ENCODE data around the gene WWTR1.

The WWTR1 gene

DNA sequence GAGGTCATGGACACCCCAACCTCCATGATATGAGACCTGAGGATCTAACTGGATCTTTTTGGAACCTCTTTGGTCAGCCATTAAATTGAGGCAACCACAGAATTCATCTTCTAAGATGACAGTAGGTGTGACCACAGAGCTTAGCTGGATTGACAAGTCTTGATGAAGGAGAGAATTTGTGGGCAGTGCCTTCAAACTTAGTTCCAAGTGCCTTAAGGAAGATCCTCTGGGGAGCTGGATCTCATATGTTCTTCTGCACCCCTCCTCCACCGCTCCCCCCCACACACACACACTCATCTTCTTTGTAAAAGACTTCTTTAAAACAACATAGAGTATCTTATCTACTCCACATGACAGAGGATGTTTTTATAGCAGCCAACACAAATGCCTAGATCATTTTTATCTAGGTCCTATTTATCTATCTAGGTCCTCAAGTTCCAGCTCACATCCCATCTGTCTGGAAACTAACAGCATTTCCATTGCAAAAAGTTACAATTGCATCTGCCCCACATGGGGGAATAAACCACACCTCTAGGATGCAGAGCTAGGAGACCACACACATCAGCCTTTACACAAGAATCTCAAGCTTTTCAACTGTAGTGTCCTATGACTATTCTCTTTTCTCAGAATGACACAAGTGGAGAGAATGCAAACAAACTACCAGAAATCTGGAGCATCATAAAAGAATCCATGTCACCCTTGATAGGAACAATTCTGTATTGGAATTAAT, 37.4 kb downstream of the WWTR1 start:
- Histone ChIP-seq H3K36me3 (ENCODE audit: control insufficient read depth, insufficient read depth, low read length, severe bottlenecking) (no peaks in the 10 kb centered on the region), H3K4me1 (ENCODE audit: control insufficient read depth, insufficient read depth, low read length) (peaks cover 28% of the 10 kb centered on the region), H3K9me3 (ENCODE audit: control insufficient read depth, low read length) (no peaks in the 10 kb centered on the region), H3K4me3 (ENCODE audit: low read length) (no peak overlapping the region), H3K27me3 (replicated peaks; ENCODE audit: control insufficient read depth, insufficient read depth, low read length) (no peaks in the 10 kb centered on the region), H3K9ac (ENCODE audit: low read length) (no peak overlapping the region)
- peak; percentile 44 for DNase-seq (ENCODE audit: low read depth)

DNA sequence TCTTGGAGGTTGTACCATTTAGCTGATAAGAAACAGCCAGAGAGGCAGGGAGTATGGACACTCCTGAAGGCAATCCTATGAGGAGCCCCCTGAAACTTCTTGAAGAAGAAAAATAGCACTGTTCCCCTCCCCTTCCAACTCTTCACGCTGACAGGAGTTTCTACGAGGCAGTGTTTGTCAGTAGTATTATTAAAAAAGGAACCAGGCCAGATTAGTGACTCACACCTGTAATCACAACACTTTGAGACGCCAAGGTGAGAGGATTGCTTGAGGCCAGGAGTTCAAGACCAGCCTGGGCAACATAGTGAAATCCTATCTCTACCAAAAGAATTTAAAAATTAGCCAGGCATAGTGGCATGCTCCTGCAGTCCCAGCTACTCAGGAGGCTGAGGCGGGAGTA, 38.7 kb downstream of the WWTR1 start:
- H3K9ac ChIP-seq (ENCODE audit: low read length) = no peak overlapping the region
- H3K27me3 ChIP-seq (replicated peaks; ENCODE audit: control insufficient read depth, insufficient read depth, low read length) = no peaks in the 10 kb centered on the region
- H3K4me1 ChIP-seq (ENCODE audit: control insufficient read depth, insufficient read depth, low read length) = peaks cover 25% of the 10 kb centered on the region
- no peaks in the 10 kb centered on the region for H3K36me3 ChIP-seq (ENCODE audit: control insufficient read depth, insufficient read depth, low read length, severe bottlenecking)
- H3K4me3 ChIP-seq (ENCODE audit: low read length) = no peak overlapping the region
- no peaks in the 10 kb centered on the region for H3K9me3 ChIP-seq (ENCODE audit: control insufficient read depth, low read length)
- DNase-seq (ENCODE audit: low read depth) = no peak

DNA sequence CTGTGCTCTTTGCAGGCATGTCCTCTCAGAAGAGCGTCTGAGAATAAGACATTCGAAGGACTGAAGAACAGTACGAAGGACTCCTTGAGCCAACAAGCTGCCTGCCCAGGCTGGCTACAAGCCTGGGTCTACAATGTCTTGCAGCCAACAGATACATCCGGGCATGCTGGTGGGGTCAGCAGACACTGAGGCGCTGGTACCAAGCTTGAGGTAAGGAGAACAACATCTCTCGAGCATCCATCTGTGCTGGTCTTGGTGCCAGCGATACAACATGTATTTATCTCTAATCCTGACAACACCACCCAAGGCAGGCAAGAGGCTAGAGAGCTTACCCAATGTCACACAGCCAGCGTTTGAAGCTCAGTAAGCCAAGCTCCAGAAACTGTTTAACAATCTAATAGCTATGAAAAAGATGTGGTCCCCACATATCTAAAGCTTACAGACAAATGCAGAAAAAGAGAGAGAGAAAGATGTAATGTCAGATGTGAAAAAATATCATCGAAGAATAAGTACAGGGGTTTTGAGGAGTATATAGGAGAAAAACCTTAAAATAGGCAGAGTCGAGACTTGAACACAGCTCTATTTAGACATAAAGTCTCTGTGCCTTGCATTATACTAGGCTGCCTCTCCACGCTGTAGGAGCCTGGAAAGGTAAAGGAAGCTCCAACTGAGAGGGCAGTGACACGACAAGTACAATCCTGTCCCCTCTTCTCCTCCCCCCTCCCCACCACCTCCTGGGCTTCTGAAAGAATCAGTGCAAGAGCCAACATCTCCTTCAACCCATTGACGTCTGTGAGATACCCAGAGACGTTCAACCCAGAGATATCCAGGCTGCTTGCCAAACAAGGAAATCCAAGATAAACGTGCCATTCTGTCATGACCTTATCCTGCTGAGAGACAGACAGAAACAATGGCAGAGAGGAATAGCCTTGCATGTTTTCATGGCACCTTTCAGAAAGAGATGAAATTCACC, 39.4 kb downstream of the WWTR1 start:
- no peak for DNase-seq (ENCODE audit: low read depth)

GRCh38 chr3:149615731-149616221, 42.0 kb downstream of the WWTR1 start:
- Histone ChIP-seq H3K36me3 (ENCODE audit: control insufficient read depth, insufficient read depth, low read length, severe bottlenecking) (no peaks in the 10 kb centered on the region), H3K27me3 (replicated peaks; ENCODE audit: control insufficient read depth, insufficient read depth, low read length) (no peaks in the 10 kb centered on the region), H3K9me3 (ENCODE audit: control insufficient read depth, low read length) (no peaks in the 10 kb centered on the region), H3K4me3 (ENCODE audit: low read length) (no peak overlapping the region), H3K4me1 (ENCODE audit: control insufficient read depth, insufficient read depth, low read length) (peaks cover 21% of the 10 kb centered on the region), H3K9ac (ENCODE audit: low read length) (no peak overlapping the region)
- DNase-seq (ENCODE audit: low read depth) = no peak

More for the DNA sequence above, 39.4 kb downstream of the WWTR1 start:
- no peaks in the 10 kb centered on the region for H3K36me3 ChIP-seq (ENCODE audit: control insufficient read depth, insufficient read depth, low read length, severe bottlenecking)
- no peaks in the 10 kb centered on the region for H3K27me3 ChIP-seq (replicated peaks; ENCODE audit: control insufficient read depth, insufficient read depth, low read length)
- no peaks in the 10 kb centered on the region for H3K9me3 ChIP-seq (ENCODE audit: control insufficient read depth, low read length)
- H3K4me1 ChIP-seq (ENCODE audit: control insufficient read depth, insufficient read depth, low read length) = peaks cover 25% of the 10 kb centered on the region
- H3K9ac ChIP-seq (ENCODE audit: low read length) = no peak overlapping the region
- H3K4me3 ChIP-seq (ENCODE audit: low read length) = no peak overlapping the region

DNA sequence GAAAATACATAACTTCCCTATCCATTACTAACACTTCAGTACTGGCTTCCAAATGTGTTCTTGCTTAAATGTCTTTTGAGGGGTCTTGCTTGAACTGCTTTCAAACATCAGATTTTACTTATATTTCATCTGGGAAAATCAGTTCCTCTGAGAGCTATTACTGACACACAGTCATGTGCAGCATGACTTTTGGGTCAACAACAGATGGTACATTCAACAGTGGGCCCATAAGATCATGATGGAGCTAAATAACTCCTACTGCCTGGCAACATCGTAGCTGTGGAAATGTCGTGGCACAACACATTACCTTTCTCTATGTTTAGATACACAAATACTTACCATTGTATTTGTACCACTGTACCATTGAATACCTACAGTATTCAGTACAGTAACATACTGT, 43.8 kb downstream of the WWTR1 start:
- Histone ChIP-seq H3K9me3 (ENCODE audit: control insufficient read depth, low read length) (no peaks in the 10 kb centered on the region), H3K36me3 (ENCODE audit: control insufficient read depth, insufficient read depth, low read length, severe bottlenecking) (no peaks in the 10 kb centered on the region)

GRCh38 chr3:149612456-149612855, 45.4 kb downstream of the WWTR1 start:
- no peaks in the 10 kb centered on the region for H3K9me3 ChIP-seq (ENCODE audit: control insufficient read depth, low read length)
- DNase-seq (ENCODE audit: low read depth) = no peak
- no peaks in the 10 kb centered on the region for H3K27me3 ChIP-seq (replicated peaks; ENCODE audit: control insufficient read depth, insufficient read depth, low read length)
- peaks cover 21% of the 10 kb centered on the region for H3K4me1 ChIP-seq (ENCODE audit: control insufficient read depth, insufficient read depth, low read length)
- H3K36me3 ChIP-seq (ENCODE audit: control insufficient read depth, insufficient read depth, low read length, severe bottlenecking) = no peaks in the 10 kb centered on the region
- H3K4me3 ChIP-seq (ENCODE audit: low read length) = no peak overlapping the region
- H3K9ac ChIP-seq (ENCODE audit: low read length) = no peak overlapping the region

More for the DNA sequence above, 43.8 kb downstream of the WWTR1 start:
- no peak for DNase-seq (ENCODE audit: low read depth)
- H3K27me3 ChIP-seq (replicated peaks; ENCODE audit: control insufficient read depth, insufficient read depth, low read length) = no peaks in the 10 kb centered on the region
- H3K9ac ChIP-seq (ENCODE audit: low read length) = no peak overlapping the region
- H3K4me3 ChIP-seq (ENCODE audit: low read length) = no peak overlapping the region
- H3K4me1 ChIP-seq (ENCODE audit: control insufficient read depth, insufficient read depth, low read length) = peaks cover 26% of the 10 kb centered on the region

DNA sequence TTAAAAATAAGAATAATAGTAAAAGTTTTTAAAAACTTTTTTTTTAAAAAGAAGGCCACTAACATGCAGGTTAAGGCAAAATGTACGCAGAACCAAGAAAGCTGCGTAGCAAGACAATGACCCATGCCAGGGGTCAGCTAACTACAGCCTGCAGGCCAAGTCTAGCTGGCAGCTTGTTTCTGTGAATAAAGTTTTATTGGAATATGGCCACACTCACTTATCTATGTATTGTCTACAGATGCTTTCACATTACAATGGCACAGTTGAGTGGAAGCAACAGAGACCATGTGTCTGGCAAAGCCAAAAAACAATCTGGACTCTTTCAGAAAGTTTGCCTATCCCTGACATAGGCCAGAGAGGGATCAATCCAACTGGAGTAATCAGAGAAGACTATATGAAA, 46.7 kb downstream of the WWTR1 start:
- H3K9me3 ChIP-seq (ENCODE audit: control insufficient read depth, low read length) = no peaks in the 10 kb centered on the region
- H3K27me3 ChIP-seq (replicated peaks; ENCODE audit: control insufficient read depth, insufficient read depth, low read length) = no peaks in the 10 kb centered on the region
- H3K4me1 ChIP-seq (ENCODE audit: control insufficient read depth, insufficient read depth, low read length) = peaks cover 21% of the 10 kb centered on the region
- no peak overlapping the region for H3K9ac ChIP-seq (ENCODE audit: low read length)
- no peaks in the 10 kb centered on the region for H3K36me3 ChIP-seq (ENCODE audit: control insufficient read depth, insufficient read depth, low read length, severe bottlenecking)
- no peak for DNase-seq (ENCODE audit: low read depth)
- no peak overlapping the region for H3K4me3 ChIP-seq (ENCODE audit: low read length)

DNA sequence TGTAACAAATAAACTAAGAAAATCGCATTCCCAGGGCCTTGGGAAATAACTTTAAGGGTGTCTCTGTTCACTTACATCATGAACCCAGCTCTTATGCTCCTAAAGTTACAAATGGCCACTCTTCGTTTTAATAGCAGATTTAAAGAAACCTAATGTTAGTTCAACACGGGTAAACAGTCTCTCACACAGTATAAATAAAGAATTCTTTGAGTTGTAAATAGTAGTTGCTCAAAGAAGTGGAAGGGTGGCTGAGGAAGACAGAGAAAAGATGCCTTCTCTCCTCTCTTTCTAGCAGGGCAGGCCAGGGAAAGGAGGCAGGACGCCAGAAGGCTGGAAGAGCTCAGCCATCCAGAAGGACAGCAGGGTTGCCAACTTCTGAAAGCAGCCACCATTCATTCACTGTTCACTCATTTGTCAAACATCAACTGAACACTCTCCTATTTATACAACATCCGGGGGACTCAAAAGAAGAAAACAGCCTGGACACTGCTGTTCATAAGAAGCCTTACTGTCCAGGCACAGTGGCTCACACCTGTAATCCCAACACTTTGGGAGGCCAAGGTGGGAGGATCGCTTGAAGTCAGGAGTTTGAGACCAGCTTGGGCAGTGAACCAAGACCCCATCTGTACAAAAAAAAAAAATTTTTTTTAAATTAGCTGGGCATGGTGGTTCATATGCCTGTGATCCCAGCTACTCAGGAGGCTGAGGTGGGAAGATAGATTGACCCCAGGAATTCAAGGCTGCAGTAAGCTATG, 47.3 kb downstream of the WWTR1 start:
- Histone ChIP-seq H3K27me3 (replicated peaks; ENCODE audit: control insufficient read depth, insufficient read depth, low read length) (no peaks in the 10 kb centered on the region), H3K4me1 (ENCODE audit: control insufficient read depth, insufficient read depth, low read length) (peaks cover 24% of the 10 kb centered on the region), H3K36me3 (ENCODE audit: control insufficient read depth, insufficient read depth, low read length, severe bottlenecking) (no peaks in the 10 kb centered on the region), H3K9me3 (ENCODE audit: control insufficient read depth, low read length) (no peaks in the 10 kb centered on the region), H3K9ac (ENCODE audit: low read length) (no peak overlapping the region), H3K4me3 (ENCODE audit: low read length) (no peak overlapping the region)
- no peak for DNase-seq (ENCODE audit: low read depth)

- H3K36me3 ChIP-seq (ENCODE audit: control insufficient read depth, insufficient read depth, low read length, severe bottlenecking) = no peaks in the 10 kb centered on the region
- H3K27me3 ChIP-seq (replicated peaks; ENCODE audit: control insufficient read depth, insufficient read depth, low read length) = no peaks in the 10 kb centered on the region
- peaks cover 32% of the 10 kb centered on the region for H3K4me1 ChIP-seq (ENCODE audit: control insufficient read depth, insufficient read depth, low read length)
- no peak overlapping the region for H3K9ac ChIP-seq (ENCODE audit: low read length)
- H3K9me3 ChIP-seq (ENCODE audit: control insufficient read depth, low read length) = no peaks in the 10 kb centered on the region
- peak; percentile 8 for DNase-seq (ENCODE audit: low read depth)
- no peak overlapping the region for H3K4me3 ChIP-seq (ENCODE audit: low read length)
Measured at GRCh38 chr3:149609595-149609994, 48.2 kb downstream of the WWTR1 start.

DNA sequence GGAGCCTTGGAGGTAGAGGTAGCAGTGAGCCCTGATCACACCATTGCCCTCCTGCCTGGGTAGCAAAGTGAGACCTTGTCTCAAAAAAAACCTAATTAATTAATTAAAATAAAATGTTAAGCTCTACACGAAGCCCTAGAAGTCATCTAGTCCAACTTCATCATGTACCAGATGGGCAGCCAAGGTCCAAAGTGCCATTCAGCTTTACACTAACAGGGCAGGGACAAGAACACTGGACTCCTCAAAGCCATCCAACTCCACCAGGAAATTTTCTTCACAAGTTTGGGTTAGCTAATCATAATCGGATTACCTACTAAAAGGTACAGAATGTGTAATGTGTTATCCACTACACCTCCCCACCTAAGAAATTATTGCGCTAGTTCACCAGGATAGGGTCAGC, 48.8 kb downstream of the WWTR1 start:
- no peak overlapping the region for H3K9ac ChIP-seq (ENCODE audit: low read length)
- H3K36me3 ChIP-seq (ENCODE audit: control insufficient read depth, insufficient read depth, low read length, severe bottlenecking) = no peaks in the 10 kb centered on the region
- no peak for DNase-seq (ENCODE audit: low read depth)

GRCh38 chr3:149605902-149606301, 51.9 kb downstream of the WWTR1 start:
- no peaks in the 10 kb centered on the region for H3K9me3 ChIP-seq (ENCODE audit: control insufficient read depth, low read length)
- H3K4me1 ChIP-seq (ENCODE audit: control insufficient read depth, insufficient read depth, low read length) = peaks cover 50% of the 10 kb centered on the region
- H3K36me3 ChIP-seq (ENCODE audit: control insufficient read depth, insufficient read depth, low read length, severe bottlenecking) = no peaks in the 10 kb centered on the region
- no peak overlapping the region for H3K4me3 ChIP-seq (ENCODE audit: low read length)
- H3K27me3 ChIP-seq (replicated peaks; ENCODE audit: control insufficient read depth, insufficient read depth, low read length) = no peaks in the 10 kb centered on the region
- DNase-seq (ENCODE audit: low read depth) = peak; percentile 50
- no peak overlapping the region for H3K9ac ChIP-seq (ENCODE audit: low read length)

More for the DNA sequence above, 48.8 kb downstream of the WWTR1 start:
- Histone ChIP-seq H3K9me3 (ENCODE audit: control insufficient read depth, low read length) (no peaks in the 10 kb centered on the region), H3K27me3 (replicated peaks; ENCODE audit: control insufficient read depth, insufficient read depth, low read length) (no peaks in the 10 kb centered on the region), H3K4me1 (ENCODE audit: control insufficient read depth, insufficient read depth, low read length) (peaks cover 38% of the 10 kb centered on the region), H3K4me3 (ENCODE audit: low read length) (no peak overlapping the region)

All from adipocyte (in vitro differentiated cells).